GM12878 (cell line): ENCODE measurements around the gene DAB2IP. TPM values are rescaled to one million over a fixed set of nuclear protein-coding genes. Genes with fewer than 3 reads are reported as not detected.

Experiments
- ATAC-seq: fragments of 200-7000 bp; cut with Tn5 transposase; 3 replicates; pipeline ENCODE4 v1.9.1; 2020; ENCODE audit warnings: mild to moderate bottlenecking, moderate library complexity
- BruUV-seq: library from RNA; stranded (reverse); fragments of 400-500 nt; replicated peaks from 2 replicates; lab custom pipeline; 2021; lab: Mats Ljungman, UMichigan
- CTCF ChIA-PET: fragments of 300-600 bp; sonication (Branson Sonifier 250); formaldehyde crosslinking; extraction: SDS; loops from one replicate; lab custom pipeline; 2021; ENCODE audit warnings: inconsistent platforms; lab: Yijun Ruan, JAX
- POLR2A ChIA-PET: fragments of 350-600 bp; formaldehyde crosslinking; extraction: SDS; loops from one replicate; lab custom pipeline; 2021; ENCODE audit warnings: inconsistent platforms; lab: Charles Lee
- RAD21 ChIA-PET: fragments of 300-600 bp; sonication (Branson Sonifier 250); formaldehyde crosslinking; loops from one replicate; lab custom pipeline; 2023; ENCODE audit warnings: antibody characterized with exemption; ENCODE audit not compliant: unreplicated experiment; lab: Charles Lee
- SMC1A ChIA-PET: fragments of 300-600 bp; sonication (Branson Sonifier 250); formaldehyde crosslinking; loops from one replicate; lab custom pipeline; 2023; ENCODE audit not compliant: unreplicated experiment, uncharacterized antibody; lab: Charles Lee
- DNase-seq: peaks from one replicate; pipeline ENCODE4 v3.0.0-alpha.2; 2011; ENCODE audit warnings: low read depth, low spot score
- FAIRE-seq: peaks from 3 replicates; lab custom pipeline; 2011; peaks lifted over from hg19 to GRCh38; lab: Jason Lieb, UNC
- H2AFZ ChIP-seq: 2 replicates; pipeline ENCODE4 v1.6.0; 2011; ENCODE audit warnings: low read depth, low read length, control low read depth; ENCODE audit not compliant: control insufficient read depth
- H3K27ac ChIP-seq: 2 replicates; pipeline ENCODE4 v1.5.1; 2011; ENCODE audit warnings: control low read depth; ENCODE audit not compliant: control insufficient read depth, insufficient read depth
- H3K27me3 ChIP-seq, 2 experiments: replicated peaks in 1 of 2; 2 replicates each; pipeline versions ENCODE4 v1.6.0 to v1.6.1; 2011; ENCODE audit warnings: low read length in 1 of 2; ENCODE audit not compliant: control insufficient read depth in 2 of 2, insufficient read depth in 2 of 2
- H3K36me3 ChIP-seq, 2 experiments: 2 replicates each; pipeline ENCODE4 v1.5.1; 2011; ENCODE audit warnings: low read length in 1 of 2; ENCODE audit not compliant: control insufficient read depth in 2 of 2, insufficient read depth in 2 of 2
- H3K4me1 ChIP-seq: 2 replicates; pipeline ENCODE4 v1.6.1; 2011; ENCODE audit warnings: mild to moderate bottlenecking, low read length, moderate library complexity, mixed read lengths; ENCODE audit not compliant: control insufficient read depth, insufficient read depth
- H3K4me2 ChIP-seq: 2 replicates; pipeline ENCODE4 v1.6.0; 2011; ENCODE audit warnings: control low read depth; ENCODE audit not compliant: control insufficient read depth, insufficient read depth
- H3K4me3 ChIP-seq: fragments of 200-600 bp; sonication (generic); 2 replicates; pipeline ENCODE4 v1.5.1; 2016
- H3K79me2 ChIP-seq: 2 replicates; pipeline ENCODE4 v1.6.0; 2011; ENCODE audit warnings: low read length; ENCODE audit not compliant: control insufficient read depth, insufficient read depth
- H3K9ac ChIP-seq: 2 replicates; pipeline ENCODE4 v1.8.0; 2011; ENCODE audit warnings: low read length, control low read depth, mixed read lengths; ENCODE audit not compliant: control insufficient read depth, insufficient read depth
- H3K9me3 ChIP-seq: replicated peaks from 3 replicates; pipeline ENCODE4 v1.5.1; 2011; ENCODE audit warnings: mild to moderate bottlenecking, low read length; ENCODE audit not compliant: control insufficient read depth, insufficient read depth
- H4K20me1 ChIP-seq: 2 replicates; pipeline ENCODE4 v1.6.0; 2011; ENCODE audit not compliant: control insufficient read depth, insufficient read depth
- CREB1 ChIP-seq: IDR thresholded peaks from 2 replicates; pipeline ENCODE4 v1.6.1; 2012; ENCODE audit warnings: low read depth, mild to moderate bottlenecking, inconsistent platforms
- IRF4 ChIP-seq: IDR thresholded peaks from 2 replicates; pipeline ENCODE4 v1.6.1; 2011; ENCODE audit warnings: low read depth, low read length
- KAT2A ChIP-seq: conservative IDR thresholded peaks from 2 replicates; pipeline ENCODE4 v1.6.1; 2011; ENCODE audit warnings: low read depth, low read length; ENCODE audit not compliant: control insufficient read depth
- MEF2A ChIP-seq: IDR thresholded peaks from 2 replicates; pipeline ENCODE4 v1.6.1; 2011; ENCODE audit warnings: low read depth, mild to moderate bottlenecking, low read length, moderate library complexity; ENCODE audit not compliant: insufficient read depth
- MEF2B ChIP-seq: fragments of 450-650 bp; IDR thresholded peaks from 2 replicates; pipeline ENCODE4 v1.6.1; 2018; ENCODE audit warnings: mild to moderate bottlenecking, moderate library complexity; ENCODE audit not compliant: partially characterized antibody, poor library complexity, severe bottlenecking
- NFYA ChIP-seq: IDR thresholded peaks from 2 replicates; pipeline ENCODE4 v1.6.1; 2011; ENCODE audit warnings: low read depth, mild to moderate bottlenecking, low read length, improper control_type of control experiment, borderline replicate concordance
- NKRF ChIP-seq: fragments of 450-650 bp; conservative IDR thresholded peaks from 2 replicates; pipeline ENCODE4 v1.6.1; 2017; ENCODE audit warnings: mild to moderate bottlenecking, moderate library complexity
- SKIL ChIP-seq: fragments of 450-650 bp; IDR thresholded peaks from 2 replicates; pipeline ENCODE4 v1.6.1; 2017; ENCODE audit warnings: mild to moderate bottlenecking, low read depth, inconsistent platforms; ENCODE audit not compliant: poor library complexity, severe bottlenecking
- SMARCA5 ChIP-seq: fragments of 450-650 bp; IDR thresholded peaks from 2 replicates; pipeline ENCODE4 v1.6.1; 2017; ENCODE audit warnings: mild to moderate bottlenecking
- WGBS: methylation state at CpG from one replicate; pipeline ENCODE4 v1.1.6; 2016; ENCODE audit warnings: low lambda C conversion rate; ENCODE audit not compliant: insufficient replicate concordance, insufficient coverage; ENCODE audit errors: missing lambda C conversion rate; 5-methylcytosine and 5-hydroxymethylcytosine counted together
- in situ Hi-C: fragments of 300-500 bp; cut with MboI; formaldehyde crosslinking; loops from 9 replicates; pipeline ENCODE4 v1.14.3; 2018; ENCODE audit warnings: mixed read lengths
- intact Hi-C: fragments of 100-400 bp; cut with micrococcal nuclease; formaldehyde crosslinking; loops from one replicate; pipeline ENCODE4 v1.14.2; 2022; ENCODE audit not compliant: unreplicated experiment
- polyA plus RNA-seq, 11 experiments: library from polyadenylated mRNA; depleted of rRNA in 4 of 11; unstranded in 6 of 11; stranded (reverse) in 5 of 11; fragments of >200 nt; fragmentation: Nextera tagmentation in 4 of 11; fragmentation: Illumina TruSeq in 1 of 11; extraction: Ambion mirVana in 4 of 11; extraction: Trizol in 1 of 11; gene quantifications; 1 replicate in 1 of 11; 2 replicates in 10 of 11; pipeline versions ENCODE4 v1.2.1 to v1.2.3, GENCODE V29; 2011 to 2016; ENCODE audit warnings: inconsistent platforms in 2 of 11, missing spikeins in 2 of 11, low read depth in 1 of 11
- total RNA-seq, 4 experiments: library from RNA; depleted of rRNA in 3 of 4; stranded (reverse); fragments of >200 nt in 3 of 4; fragmentation: Illumina TruSeq in 1 of 4; extraction: Trizol in 1 of 4; gene quantifications; 2 replicates each; pipeline versions ENCODE4 v1.2.1 to v1.2.3, GENCODE V29; 2013 to 2021

DAB2IP gene
- total and polyA plus RNA-seq, 10 of the 15 experiments (the other 5 are each of a cell fraction or from before 2014, with no cell fraction given): 0.03 to 0.38 (median 0.14) TPM; not detected in 6

- ChIA-PET CTCF (no interaction called here), SMC1A (no interaction called here), RAD21 (no interaction called here), POLR2A (no interaction called here)
- H3K9ac ChIP-seq: no peak overlapping the region
- FAIRE-seq (no peak), DNase-seq (no peak), ATAC-seq (no peak)
- H3K4me1 ChIP-seq: peaks cover 15% of the 10 kb centered on the region
- H3K27me3 ChIP-seq: peaks cover 6 to 9% of the 10 kb centered on the region in 2 experiments; a peak in 3 of 4 replicates
- no peaks in the 10 kb centered on the region; the same call in 1 of the 2 replicates for H4K20me1 ChIP-seq
- intact Hi-C loops (no loop called here), in situ Hi-C loops (no loop called here)
- no peak overlapping the region for H3K4me2 ChIP-seq
- no peaks in the 10 kb centered on the region for H3K9me3 ChIP-seq
- H3K27ac ChIP-seq: no peak overlapping the region
- no peak for TF ChIP-seq MEF2A
- no peak for TF ChIP-seq SMARCA5
- no peaks in the 10 kb centered on the region for H3K36me3 ChIP-seq
- H3K79me2 ChIP-seq: no peaks in the 10 kb centered on the region
- H3K4me3 ChIP-seq: no peak overlapping the region
- BruUV-seq: no TSS peak
- 71% methylated on average over 7 of the region's 7 CpGs for WGBS
- H2AFZ ChIP-seq: no peak overlapping the region
Measured at GRCh38 chr9:121739971-121740370, 88.5 kb downstream of the DAB2IP start.

GRCh38 chr9:121741228-121741918, 89.9 kb downstream of the DAB2IP start:
- peaks cover 0 to 2% of the 10 kb centered on the region in 2 experiments; a peak in 1 of 4 replicates for H3K27me3 ChIP-seq
- no peaks in the 10 kb centered on the region for H3K9me3 ChIP-seq
- DNase-seq (no peak), ATAC-seq (no peak; the same call in 2 of the 3 replicates), FAIRE-seq (no peak)
- no peak overlapping the region for H3K9ac ChIP-seq
- H3K4me3 ChIP-seq: no peak overlapping the region
- H3K36me3 ChIP-seq: no peaks in the 10 kb centered on the region
- H3K4me1 ChIP-seq: peaks cover 15% of the 10 kb centered on the region
- H3K27ac ChIP-seq: no peak overlapping the region
- ChIA-PET POLR2A (no interaction called here), SMC1A (no interaction called here), CTCF (no interaction called here)
- H3K4me2 ChIP-seq: peak overlapping the region; percentile 22; the same call in 1 of the 2 replicates
- WGBS: 33% methylated on average over 10 of the region's 10 CpGs
- BruUV-seq: no TSS peak
- intact Hi-C loops: no loop called here
- H4K20me1 ChIP-seq: no peaks in the 10 kb centered on the region
- no peak overlapping the region for H2AFZ ChIP-seq
- no peaks in the 10 kb centered on the region for H3K79me2 ChIP-seq
- TF ChIP-seq SKIL (no peak), IRF4 (no peak), MEF2B (no peak), CREB1 (no peak), NKRF (no peak), KAT2A (no peak), NFYA (no peak)
- TF ChIP-seq, all 136 proteins: peak for 0
- RAD21 ChIA-PET: interaction anchor here (1.3 kb wide), 1 partner anchor 254 kb away, joined by 3 read pairs; no protein-coding TSS in a partner anchor
- in situ Hi-C loops: no loop called here
